ENCODE data around the gene ATP5MC2.
A peak's percentile ranks its signal among the peaks of the same experiment; 100 is the strongest.
"Not testable (repeated sequence)": the region's sequence is repeated elsewhere in the genome, so short reads cannot be mapped to it uniquely, and the experiment has no call there.

Gene ATP5MC2

DNA sequence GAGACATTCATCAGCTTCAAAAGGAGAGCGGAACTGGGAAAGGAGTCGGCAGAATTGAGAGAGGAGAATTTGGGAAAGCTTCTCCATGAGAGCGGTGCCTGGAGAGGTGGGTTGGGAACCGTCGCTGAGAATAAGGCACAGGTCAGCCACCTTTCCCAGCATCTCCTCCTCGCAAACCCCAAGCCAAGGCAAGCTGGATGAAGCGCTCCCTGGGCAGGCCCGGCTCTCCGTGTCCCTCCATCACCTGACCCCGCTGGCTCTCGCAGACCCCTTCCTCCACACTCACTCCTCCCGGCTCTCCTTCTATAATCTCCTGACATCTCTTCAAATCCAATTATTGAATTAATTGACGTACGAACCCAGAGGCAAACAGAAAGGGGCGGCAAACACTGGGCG is 18.9 kb upstream of the ATP5MC2 start:
- DNase-seq (no peak), ATAC-seq (no peak)

DNA sequence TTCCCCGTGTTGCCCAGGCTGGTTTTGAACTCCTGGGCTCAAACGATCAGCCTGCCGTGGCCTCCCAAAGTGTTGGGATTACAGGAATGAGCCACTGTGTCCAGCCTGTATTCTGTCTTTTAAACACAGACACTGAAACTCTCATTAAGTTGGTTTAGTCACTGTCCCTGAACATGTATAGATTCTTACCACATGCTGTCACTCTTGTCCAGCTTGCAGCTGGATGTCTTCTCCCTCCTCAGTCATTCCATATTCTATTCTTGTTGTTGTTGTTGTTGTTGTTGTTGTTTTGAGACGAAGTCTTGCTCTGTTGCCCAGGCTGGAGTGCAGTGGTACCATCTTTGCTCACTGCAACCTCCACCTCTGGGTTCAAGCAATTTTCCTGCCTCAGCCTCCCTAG is 12.3 kb upstream of the ATP5MC2 start:
- DNase-seq (no peak), ATAC-seq (no peak)

- DNase-seq, result no peak
- no peak for ATAC-seq
Measured at GRCh38 chr12:53686436-53686835, 10.6 kb upstream of the ATP5MC2 start.

DNA sequence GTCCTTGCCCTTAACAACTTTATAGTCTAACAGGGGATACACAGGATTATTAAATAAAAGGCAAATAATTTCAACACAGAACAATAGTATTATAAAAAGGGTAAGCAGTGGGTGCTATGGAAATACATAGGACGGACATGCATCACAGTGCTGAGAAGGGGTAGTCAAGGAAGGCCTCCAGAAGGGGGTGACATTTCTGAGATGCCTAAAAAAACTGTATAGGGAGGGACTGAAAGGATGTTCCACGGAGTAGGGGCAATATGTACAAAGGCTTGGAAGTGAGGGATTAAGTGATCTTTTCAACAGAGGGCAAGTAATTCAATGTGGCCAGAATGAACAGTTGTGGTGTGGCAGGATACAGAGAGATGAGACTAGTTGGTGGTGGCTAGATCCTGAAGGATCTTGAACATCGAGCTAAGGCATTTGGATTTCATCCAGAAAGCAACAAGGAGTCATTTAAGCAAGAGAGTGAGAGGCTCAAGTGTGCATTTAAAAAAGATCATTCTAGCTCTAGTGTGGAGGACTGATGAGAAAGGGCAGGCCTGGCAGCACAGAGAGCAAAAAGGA is 8.9 kb upstream of the ATP5MC2 start:
- no peak for DNase-seq

GRCh38 chr12:53683983-53684382 is 8.1 kb upstream of the ATP5MC2 start:
- ATAC-seq, result no peak
- no peak for DNase-seq

More for the DNA sequence above, 8.9 kb upstream of the ATP5MC2 start:
- no peak for ATAC-seq

- no peak for ATAC-seq
- DNase-seq, result no peak
Measured at GRCh38 chr12:53683494-53683893, 7.6 kb upstream of the ATP5MC2 start.

DNA sequence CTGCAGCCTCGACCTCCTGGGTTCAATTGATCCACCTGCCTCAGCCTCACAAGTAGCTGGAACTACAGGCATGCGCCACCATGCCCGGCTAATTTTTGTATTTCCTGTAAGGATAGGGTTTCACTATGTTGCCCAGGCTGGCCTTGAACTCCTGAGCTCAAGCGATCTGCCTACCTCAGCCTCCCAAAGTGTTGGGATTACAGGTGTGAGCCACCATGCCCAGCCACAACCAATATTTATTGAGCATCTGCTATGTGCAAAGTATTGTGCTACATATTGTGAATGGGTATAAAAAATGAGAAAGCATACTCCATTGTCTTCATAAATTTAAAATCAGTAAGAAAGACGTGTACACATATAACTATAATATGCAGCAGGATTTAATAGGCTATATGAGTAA is 4.2 kb upstream of the ATP5MC2 start:
- not testable (repeated sequence) for ATAC-seq, DNase-seq

- ATAC-seq (no peak), DNase-seq (no peak)
Measured at GRCh38 chr12:53677800-53678148, 1.9 kb upstream of the ATP5MC2 start.

- ATAC-seq (no peak), DNase-seq (no peak)
Measured at GRCh38 chr12:53677016-53677799, 1.3 kb upstream of the ATP5MC2 start.

GRCh38 chr12:53676656-53677015 is 753 bp upstream of the ATP5MC2 start:
- DNase-seq (peak; percentile 42), ATAC-seq (no peak)

- DNase-seq, result no peak
- ATAC-seq, result no peak
Measured at GRCh38 chr12:53674977-53675700, 744 bp downstream of the ATP5MC2 start.

DNA sequence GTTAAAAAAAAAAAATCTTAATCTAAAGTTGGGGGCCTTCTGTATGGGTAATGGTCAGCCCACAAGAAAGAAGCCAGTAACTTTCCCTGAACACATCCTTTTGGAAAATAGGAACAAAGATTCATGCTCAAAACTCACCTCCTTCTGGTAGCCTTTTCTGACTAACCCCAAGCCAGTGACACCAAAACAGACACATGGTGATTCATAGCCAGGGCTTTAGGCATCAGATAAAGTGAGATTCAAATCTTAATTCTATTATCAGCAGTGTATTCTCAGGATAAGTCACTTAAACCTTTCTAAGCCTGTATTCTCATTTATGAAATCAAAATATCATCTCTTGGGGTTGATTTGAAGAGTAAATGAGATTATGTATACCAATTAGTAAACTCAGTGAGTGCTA is 4.9 kb downstream of the ATP5MC2 start:
- no peak for ATAC-seq
- no peak for DNase-seq

DNA sequence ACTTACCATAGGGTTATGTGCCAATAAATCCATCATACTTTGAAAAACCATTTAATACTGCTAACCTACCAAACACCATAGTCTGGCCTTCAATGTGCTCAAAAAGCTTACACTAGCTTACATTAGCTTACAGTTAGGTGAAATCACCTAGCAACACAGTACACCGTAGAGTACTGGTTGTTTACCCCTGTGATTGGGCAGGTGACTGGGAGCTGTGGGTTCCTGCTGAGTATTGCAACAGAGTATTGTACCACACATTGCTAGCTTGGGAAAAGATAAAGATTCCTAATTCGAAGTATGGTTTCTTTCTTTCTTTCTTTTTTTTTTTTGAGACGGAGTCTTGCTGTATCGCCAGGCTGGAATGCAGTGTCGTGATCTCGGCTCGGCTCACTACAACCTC is 5.6 kb downstream of the ATP5MC2 start:
- no peak for ATAC-seq
- no peak for DNase-seq

- DNase-seq (no peak), ATAC-seq (no peak)
Measured at GRCh38 chr12:53667080-53667479, 8.8 kb downstream of the ATP5MC2 start.

- no peak for ATAC-seq
- no peak for DNase-seq
Measured at GRCh38 chr12:53664936-53665335, 10.9 kb downstream of the ATP5MC2 start.

DNA sequence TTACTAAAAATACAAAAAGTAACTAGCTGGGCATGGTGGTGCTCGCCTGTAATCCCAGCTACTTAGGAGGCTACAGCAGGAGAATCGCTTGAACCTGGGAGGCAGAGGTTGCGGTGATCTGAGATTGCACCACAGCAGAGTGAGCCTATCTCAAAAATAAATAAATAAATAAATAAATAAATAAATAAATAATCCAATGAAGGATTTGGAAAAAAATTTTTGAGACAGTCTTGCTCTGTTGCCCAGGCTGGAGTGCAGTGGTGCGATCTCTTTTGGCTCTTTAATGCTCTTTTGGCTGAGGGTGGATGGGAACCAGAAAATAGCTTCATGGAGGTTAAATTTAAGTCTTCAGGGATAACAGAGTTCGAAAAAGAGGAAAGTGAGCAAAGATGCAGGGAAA is 11.7 kb downstream of the ATP5MC2 start:
- DNase-seq (no peak), ATAC-seq (no peak)

- DNase-seq, result no peak
- no peak for ATAC-seq
Measured at GRCh38 chr12:53660041-53660440, 15.8 kb downstream of the ATP5MC2 start.

DNA sequence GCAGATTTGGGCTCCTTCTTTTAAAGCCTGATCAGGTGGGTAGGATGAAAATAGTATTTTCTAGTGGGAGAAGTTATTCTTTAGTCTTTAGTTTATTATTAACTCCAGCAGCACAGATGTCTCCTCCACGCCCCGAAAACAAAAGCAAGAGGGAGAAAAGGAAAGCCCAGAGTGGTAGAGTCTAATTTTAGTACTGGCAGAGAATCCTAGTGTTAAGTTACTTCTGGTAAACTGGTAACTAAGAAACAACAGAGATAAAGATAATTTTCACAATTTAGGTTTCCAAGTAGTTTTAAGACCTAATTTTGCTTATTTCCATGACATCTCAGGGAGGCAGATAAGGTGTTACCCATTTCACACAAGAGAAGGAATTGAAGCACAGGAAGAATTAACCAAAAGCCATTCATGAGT is 16.3 kb downstream of the ATP5MC2 start:
- no peak for ATAC-seq
- no peak for DNase-seq

- no peak for DNase-seq
- no peak for ATAC-seq
Measured at GRCh38 chr12:53659011-53659551, 16.8 kb downstream of the ATP5MC2 start.

GRCh38 chr12:53657041-53657440 is 18.8 kb downstream of the ATP5MC2 start:
- no peak for ATAC-seq
- DNase-seq, result no peak

- DNase-seq, result no peak
Measured at GRCh38 chr12:53653595-53653994, 22.3 kb downstream of the ATP5MC2 start.

GRCh38 chr12:53652366-53652765 is 23.5 kb downstream of the ATP5MC2 start:
- DNase-seq (no peak), ATAC-seq (no peak)

More at GRCh38 chr12:53653595-53653994, 22.3 kb downstream of the ATP5MC2 start:
- no peak for ATAC-seq

DNA sequence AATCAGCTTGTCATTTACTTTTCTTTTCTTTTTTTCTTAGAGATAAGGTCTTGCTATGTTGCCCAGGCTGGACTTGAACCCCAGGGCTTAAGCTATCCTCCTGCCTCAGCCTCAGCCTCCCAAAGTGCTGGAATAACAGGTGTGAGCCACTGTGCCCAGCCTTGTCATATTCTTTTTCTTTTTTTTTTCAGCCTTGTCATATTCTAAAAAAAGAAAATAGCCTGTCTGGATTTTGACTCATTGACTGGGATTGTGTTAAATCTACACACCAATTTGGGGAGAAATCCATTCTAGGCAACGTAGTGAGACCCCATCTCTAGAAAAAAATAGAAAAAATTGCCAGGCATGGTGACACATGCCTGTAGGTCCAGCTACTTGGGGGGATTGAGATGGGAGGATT is 24.1 kb downstream of the ATP5MC2 start:
- no peak for ATAC-seq
- DNase-seq, result no peak

All from stimulated activated naive CD8-positive, alpha-beta T cell treated with anti-CD3 and anti-CD28 coated beads, Interleukin-15, Interleukin-2, amounts not matched to agents 100 U/mL and 50 U/mL, for 24 hours (primary cell).